ENCODE results near the gene PUS10. TPM values are rescaled to one million over a fixed set of nuclear protein-coding genes. Genes with fewer than 3 reads are reported as not detected.
"Not testable (repeated sequence)": the region's sequence is repeated elsewhere in the genome, so short reads cannot be mapped to it uniquely, and the experiment has no call there.

PUS10 gene
- total RNA-seq, 1 donor from 2014 or later, result 6.0 TPM

DNA sequence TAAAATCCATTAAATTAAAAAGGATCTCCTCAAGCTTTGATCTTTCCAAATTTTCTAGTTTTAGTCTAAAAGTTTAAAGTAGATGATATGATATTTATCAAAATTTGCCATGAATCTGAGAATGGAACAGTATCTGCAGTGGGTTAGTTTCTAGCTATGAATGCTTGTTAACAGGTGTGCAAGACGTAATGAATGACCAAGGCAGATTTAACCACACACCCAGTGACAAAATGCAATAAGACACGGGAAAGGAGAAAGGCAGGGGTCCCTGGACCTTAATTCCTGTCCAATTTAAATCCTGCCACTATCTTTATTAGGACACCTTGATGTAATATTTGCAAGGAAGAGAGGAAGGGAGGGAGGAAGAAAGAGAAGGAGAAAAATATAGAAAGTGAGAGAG lies 31.0 kb downstream of the PUS10 start:
- Mint-ChIP-seq H3K36me3 (ENCODE audit: unreplicated experiment) (peaks cover 9% of the 10 kb centered on the region), H3K9me3 (ENCODE audit: unreplicated experiment) (peaks cover 10% of the 10 kb centered on the region), H3K4me1 (ENCODE audit: unreplicated experiment) (no peaks in the 10 kb centered on the region), H3K27me3 (ENCODE audit: unreplicated experiment) (no peaks in the 10 kb centered on the region), H3K27ac (ENCODE audit: unreplicated experiment) (no peak overlapping the region), H3K4me3 (ENCODE audit: unreplicated experiment) (no peak overlapping the region)
- TF ChIP-seq, protein P1, sequence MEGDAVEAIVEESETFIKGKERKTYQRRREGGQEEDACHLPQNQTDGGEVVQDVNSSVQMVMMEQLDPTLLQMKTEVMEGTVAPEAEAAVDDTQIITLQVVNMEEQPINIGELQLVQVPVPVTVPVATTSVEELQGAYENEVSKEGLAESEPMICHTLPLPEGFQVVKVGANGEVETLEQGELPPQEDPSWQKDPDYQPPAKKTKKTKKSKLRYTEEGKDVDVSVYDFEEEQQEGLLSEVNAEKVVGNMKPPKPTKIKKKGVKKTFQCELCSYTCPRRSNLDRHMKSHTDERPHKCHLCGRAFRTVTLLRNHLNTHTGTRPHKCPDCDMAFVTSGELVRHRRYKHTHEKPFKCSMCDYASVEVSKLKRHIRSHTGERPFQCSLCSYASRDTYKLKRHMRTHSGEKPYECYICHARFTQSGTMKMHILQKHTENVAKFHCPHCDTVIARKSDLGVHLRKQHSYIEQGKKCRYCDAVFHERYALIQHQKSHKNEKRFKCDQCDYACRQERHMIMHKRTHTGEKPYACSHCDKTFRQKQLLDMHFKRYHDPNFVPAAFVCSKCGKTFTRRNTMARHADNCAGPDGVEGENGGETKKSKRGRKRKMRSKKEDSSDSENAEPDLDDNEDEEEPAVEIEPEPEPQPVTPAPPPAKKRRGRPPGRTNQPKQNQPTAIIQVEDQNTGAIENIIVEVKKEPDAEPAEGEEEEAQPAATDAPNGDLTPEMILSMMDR (IDR thresholded peaks at IDR 0.05), result no peak
- DNase-seq (ENCODE audit: extremely low spot score, unreplicated experiment), result no peak

DNA sequence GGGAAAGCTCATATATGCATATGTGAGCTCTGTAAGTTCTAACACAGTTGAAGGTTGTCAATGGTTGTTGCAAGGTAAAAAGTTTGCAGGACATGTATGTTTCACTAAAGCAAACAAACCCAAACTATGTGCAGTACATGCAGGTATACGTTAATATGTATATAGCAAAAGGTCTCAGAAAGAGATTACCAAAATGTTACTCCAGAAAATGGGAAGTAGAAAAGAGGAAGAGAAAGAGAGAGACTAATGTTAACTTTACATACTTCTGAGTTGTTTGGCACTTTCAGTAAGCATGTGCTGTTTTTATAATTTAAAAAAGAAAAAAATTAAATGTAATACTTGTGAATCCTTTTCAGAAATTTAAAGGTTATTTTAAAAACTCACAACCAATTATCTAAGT lies 33.3 kb downstream of the PUS10 start:
- H3K27ac Mint-ChIP-seq (ENCODE audit: unreplicated experiment), result no peak overlapping the region
- H3K36me3 Mint-ChIP-seq (ENCODE audit: unreplicated experiment), result peaks cover 4% of the 10 kb centered on the region
- no peak overlapping the region for H3K4me3 Mint-ChIP-seq (ENCODE audit: unreplicated experiment)
- H3K4me1 Mint-ChIP-seq (ENCODE audit: unreplicated experiment), result no peaks in the 10 kb centered on the region
- no peaks in the 10 kb centered on the region for H3K27me3 Mint-ChIP-seq (ENCODE audit: unreplicated experiment)
- TF ChIP-seq, protein P1 (IDR thresholded peaks at IDR 0.05), result no peak
- DNase-seq (ENCODE audit: extremely low spot score, unreplicated experiment), result no peak
- no peaks in the 10 kb centered on the region for H3K9me3 Mint-ChIP-seq (ENCODE audit: unreplicated experiment)

DNA sequence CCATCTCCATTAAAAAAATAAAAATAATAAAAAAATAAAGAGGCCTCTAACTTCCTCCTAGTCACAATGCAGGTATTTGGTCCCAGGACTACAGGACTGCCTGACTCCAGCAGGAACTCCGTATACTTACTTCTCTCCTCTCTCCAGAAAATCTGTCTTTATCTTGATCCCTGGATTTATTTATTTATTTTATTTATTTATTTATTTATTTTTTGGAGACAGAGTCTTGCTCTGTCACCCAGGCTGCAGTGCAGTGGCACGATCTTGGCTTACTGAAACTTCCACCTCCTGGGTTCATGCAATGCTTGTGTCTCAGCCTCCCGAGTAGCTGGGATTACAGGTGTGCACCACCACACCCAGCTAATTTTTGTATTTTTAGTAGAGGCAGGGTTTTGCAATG lies 36.0 kb downstream of the PUS10 start:
- not testable (repeated sequence) for H3K27me3 Mint-ChIP-seq (ENCODE audit: unreplicated experiment); DNase-seq (ENCODE audit: extremely low spot score, unreplicated experiment); H3K36me3 Mint-ChIP-seq (ENCODE audit: unreplicated experiment); H3K4me3 Mint-ChIP-seq (ENCODE audit: unreplicated experiment); H3K27ac Mint-ChIP-seq (ENCODE audit: unreplicated experiment); H3K4me1 Mint-ChIP-seq (ENCODE audit: unreplicated experiment); H3K9me3 Mint-ChIP-seq (ENCODE audit: unreplicated experiment)

DNA sequence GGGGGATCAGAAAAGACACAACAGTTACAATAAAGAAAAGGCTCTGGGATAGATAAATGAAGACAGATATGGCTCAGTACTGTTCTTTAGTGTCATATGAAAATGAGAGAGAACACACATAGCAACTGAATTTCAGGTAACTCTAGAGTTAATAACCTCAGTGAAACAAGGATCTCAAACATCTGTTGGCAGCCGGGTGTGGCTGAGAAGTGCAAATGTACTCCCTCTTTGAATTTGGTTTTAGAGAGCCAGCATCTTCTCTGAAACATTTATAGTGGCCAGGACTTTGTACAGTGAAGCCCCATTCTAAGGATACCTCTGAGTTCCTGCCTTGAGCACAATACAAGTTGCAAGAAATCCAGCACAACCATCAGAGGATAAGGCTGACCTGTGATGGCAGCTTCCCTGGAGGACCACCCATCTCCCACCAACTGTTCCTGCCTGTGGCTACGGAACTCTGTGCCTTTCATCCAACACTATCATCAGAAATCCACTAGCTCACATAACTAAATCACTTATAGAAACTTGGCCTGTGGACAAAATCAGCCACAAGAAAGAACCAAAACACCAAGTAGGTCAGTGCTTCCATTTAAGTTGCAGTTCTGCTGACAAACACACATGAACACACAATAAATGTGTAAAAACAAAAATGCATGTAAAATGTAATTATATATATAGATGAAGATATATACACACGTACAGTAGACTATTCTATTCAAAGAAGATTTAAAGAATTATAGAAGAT lies 37.8 kb downstream of the PUS10 start:
- H3K27ac Mint-ChIP-seq (ENCODE audit: unreplicated experiment), result no peak overlapping the region
- TF ChIP-seq, protein P1 (IDR thresholded peaks at IDR 0.05), result no peak
- H3K9me3 Mint-ChIP-seq (ENCODE audit: unreplicated experiment), result no peaks in the 10 kb centered on the region

DNA sequence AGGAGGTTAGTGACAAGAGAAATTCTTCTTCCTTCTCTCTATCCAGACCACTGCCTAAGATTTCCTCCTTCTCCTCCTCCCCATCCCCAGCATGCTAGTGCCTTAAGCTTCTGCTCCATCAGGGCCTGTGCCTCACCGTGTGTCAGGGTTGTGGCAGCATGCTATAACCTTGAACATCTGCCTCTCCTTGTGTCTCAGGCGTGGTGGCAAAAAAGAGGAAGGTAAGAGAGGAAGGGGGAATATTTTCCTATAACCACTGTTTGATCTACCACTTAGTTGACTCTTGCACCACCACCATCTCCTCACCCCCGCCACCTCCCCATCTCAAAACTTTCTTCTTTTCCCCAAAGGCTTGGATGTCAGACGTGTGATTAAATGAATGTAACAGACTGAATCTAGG lies 38.8 kb downstream of the PUS10 start:
- Mint-ChIP-seq H3K4me1 (ENCODE audit: unreplicated experiment) (no peaks in the 10 kb centered on the region), H3K4me3 (ENCODE audit: unreplicated experiment) (no peak overlapping the region), H3K36me3 (ENCODE audit: unreplicated experiment) (no peaks in the 10 kb centered on the region), H3K9me3 (ENCODE audit: unreplicated experiment) (no peaks in the 10 kb centered on the region), H3K27ac (ENCODE audit: unreplicated experiment) (no peak overlapping the region), H3K27me3 (ENCODE audit: unreplicated experiment) (no peaks in the 10 kb centered on the region)
- TF ChIP-seq, protein P1 (IDR thresholded peaks at IDR 0.05), result no peak
- DNase-seq (ENCODE audit: extremely low spot score, unreplicated experiment), result no peak

More for the DNA sequence above, 37.8 kb downstream of the PUS10 start:
- Mint-ChIP-seq H3K27me3 (ENCODE audit: unreplicated experiment) (no peaks in the 10 kb centered on the region), H3K4me3 (ENCODE audit: unreplicated experiment) (no peak overlapping the region), H3K4me1 (ENCODE audit: unreplicated experiment) (no peaks in the 10 kb centered on the region), H3K36me3 (ENCODE audit: unreplicated experiment) (no peaks in the 10 kb centered on the region)
- DNase-seq (ENCODE audit: extremely low spot score, unreplicated experiment), result no peak
